Fibroblast of lung (primary cell): Measurements from ENCODE around the gene CRMP1. TPM values are rescaled to one million over a fixed set of nuclear protein-coding genes. Genes with fewer than 3 reads are reported as not detected.

Experiments
- DNase-seq, 2 donors: peaks; one replicate each; pipeline versions ENCODE4 v3.0.0 to v3.0.0-alpha.2; 2010; ENCODE audit warnings: low read depth in 2 of 2
- H2AFZ ChIP-seq: 2 replicates; pipeline ENCODE4 v1.5.1; 2012; ENCODE audit warnings: low read length, control low read depth, inconsistent platforms
- H3K27ac ChIP-seq: 2 replicates; pipeline ENCODE4 v1.5.1; 2011; ENCODE audit warnings: low read length, control low read depth; ENCODE audit not compliant: insufficient read depth
- H3K27me3 ChIP-seq: 2 replicates; pipeline ENCODE4 v1.5.1; 2011; ENCODE audit warnings: mild to moderate bottlenecking, low read length; ENCODE audit not compliant: control insufficient read depth, insufficient read depth
- H3K36me3 ChIP-seq: 2 replicates; pipeline ENCODE4 v1.5.1; 2011; ENCODE audit warnings: low read length; ENCODE audit not compliant: control insufficient read depth, insufficient read depth
- H3K4me1 ChIP-seq: 2 replicates; pipeline ENCODE4 v1.5.1; 2011; ENCODE audit warnings: low read length; ENCODE audit not compliant: control insufficient read depth, insufficient read depth; ENCODE audit errors: extremely low read depth
- H3K4me2 ChIP-seq: 2 replicates; pipeline ENCODE4 v1.5.1; 2011; ENCODE audit warnings: low read length, control low read depth; ENCODE audit not compliant: insufficient read depth; ENCODE audit errors: extremely low read depth
- H3K4me3 ChIP-seq, 4 experiments: fragments of 200-600 bp in 1 of 4; sonication (generic) in 1 of 4; replicated peaks in 1 of 4; 2 replicates each; pipeline ENCODE4 v1.5.1; 2011 to 2016; ENCODE audit warnings: low read length in 4 of 4, low read depth in 3 of 4, mild to moderate bottlenecking in 3 of 4, control low read depth in 2 of 4, inconsistent platforms in 1 of 4, mixed read lengths in 1 of 4; ENCODE audit not compliant: insufficient read depth in 1 of 4; ENCODE audit errors: control extremely low read depth in 1 of 4
- H3K79me2 ChIP-seq: 2 replicates; pipeline ENCODE4 v1.5.1; 2012; ENCODE audit warnings: mild to moderate bottlenecking, low read length, inconsistent platforms; ENCODE audit not compliant: control insufficient read depth, insufficient read depth
- H3K9ac ChIP-seq: 2 replicates; pipeline ENCODE4 v1.5.1; 2011; ENCODE audit warnings: mild to moderate bottlenecking, low read length, control low read depth; ENCODE audit not compliant: insufficient read depth
- H3K9me3 ChIP-seq: 2 replicates; pipeline ENCODE4 v1.5.1; 2012; ENCODE audit warnings: low read depth, low read length; ENCODE audit not compliant: control insufficient read depth, insufficient read depth
- H4K20me1 ChIP-seq: 2 replicates; pipeline ENCODE4 v1.5.1; 2011; ENCODE audit warnings: low read length; ENCODE audit not compliant: control insufficient read depth, insufficient read depth; ENCODE audit errors: extremely low read depth
- CTCF ChIP-seq, 2 donors: IDR thresholded peaks in 1 of 2; conservative IDR thresholded peaks in 1 of 2; 1 replicate in 1 of 2; 2 replicates in 1 of 2; pipeline ENCODE4 v1.5.1; 2011 to 2012; ENCODE audit warnings: low read length in 2 of 2, control low read depth in 1 of 2, inconsistent platforms in 1 of 2, low read depth in 1 of 2, mild to moderate bottlenecking in 1 of 2
- EZH2 ChIP-seq: IDR thresholded peaks from 2 replicates; pipeline ENCODE4 v1.5.1; 2012; ENCODE audit warnings: low read length, control low read depth, mild to moderate bottlenecking; ENCODE audit errors: missing control alignments
- polyA plus RNA-seq, 2 donors: library from polyadenylated mRNA; depleted of rRNA in 1 of 2; stranded (reverse) in 1 of 2; unstranded in 1 of 2; fragments of >200 nt; gene quantifications; 2 replicates each; pipeline ENCODE4 v1.2.1, GENCODE V29; 2011 to 2012; ENCODE audit warnings: missing spikeins in 1 of 2
- total RNA-seq: library from RNA; depleted of rRNA; stranded (reverse); fragments of >200 nt; gene quantifications from 2 replicates; pipeline ENCODE4 v1.2.1, GENCODE V29; 2014

Gene CRMP1
- total and polyA plus RNA-seq, 2 donors (not counting 1 experiment from before 2014, with no cell fraction given) = 0.33 to 2.7 TPM

GRCh38 chr4:5865896-5866599 is 26.8 kb downstream of the CRMP1 start:
- no peaks in the 10 kb centered on the region for H3K36me3 ChIP-seq
- DNase-seq = peak in 1 of 2 donors; percentile 37
- no peaks in the 10 kb centered on the region for H3K9me3 ChIP-seq
- TF ChIP-seq CTCF (conservative IDR thresholded peaks at IDR 0.05 in 1 of 2, IDR thresholded peaks at IDR 0.05 in 1 of 2; ENCODE audit: low read depth in 1 of 2, low read length in 2 of 2) = no peak
- H3K4me2 ChIP-seq = no peak overlapping the region
- H4K20me1 ChIP-seq = no peaks in the 10 kb centered on the region
- no peaks in the 10 kb centered on the region for H3K4me1 ChIP-seq
- no peaks in the 10 kb centered on the region for H3K27me3 ChIP-seq
- no peaks in the 10 kb centered on the region for H3K79me2 ChIP-seq
- no peak overlapping the region for H3K4me3 ChIP-seq
- H3K9ac ChIP-seq = no peak overlapping the region
- H3K27ac ChIP-seq = no peak overlapping the region
- H2AFZ ChIP-seq = no peak overlapping the region

DNA sequence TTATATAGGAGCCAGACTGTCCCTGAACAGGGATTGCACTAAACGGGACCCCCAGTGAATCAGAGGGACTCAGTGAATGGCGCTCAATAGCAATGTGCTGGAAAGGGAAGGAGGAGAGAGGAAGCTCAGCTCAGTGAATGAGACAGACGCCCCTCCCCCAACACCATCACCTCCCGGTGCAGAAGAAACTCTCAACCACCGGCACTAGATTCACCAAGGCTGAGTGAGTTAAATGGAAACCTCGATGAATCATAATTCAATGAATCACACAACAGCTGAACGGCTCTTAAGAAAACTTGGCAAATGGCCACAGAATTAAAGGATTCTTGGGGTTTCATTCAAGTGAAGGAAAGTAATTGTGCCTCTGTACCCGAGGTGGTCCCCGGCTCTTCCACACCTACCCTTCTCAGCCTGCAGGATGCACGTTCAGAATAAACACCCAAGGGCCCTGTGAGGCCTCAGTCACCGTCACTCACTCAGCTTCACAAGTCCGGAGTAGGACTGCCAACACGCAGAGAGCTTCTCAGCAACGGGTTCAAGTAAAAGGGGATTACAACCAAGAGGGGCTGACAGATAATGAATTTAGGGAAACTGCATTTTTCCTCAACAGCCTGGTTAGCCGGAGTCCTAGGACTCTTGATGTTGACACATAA is 29.3 kb downstream of the CRMP1 start:
- H3K4me2 ChIP-seq = no peak overlapping the region

More for the DNA sequence above, 29.3 kb downstream of the CRMP1 start:
- Histone ChIP-seq H2AFZ (no peak overlapping the region), H4K20me1 (no peaks in the 10 kb centered on the region), H3K27me3 (no peaks in the 10 kb centered on the region), H3K79me2 (no peaks in the 10 kb centered on the region), H3K4me1 (no peaks in the 10 kb centered on the region), H3K9ac (no peak overlapping the region), H3K36me3 (no peaks in the 10 kb centered on the region), H3K9me3 (no peaks in the 10 kb centered on the region), H3K27ac (no peak overlapping the region), H3K4me3 (no peak overlapping the region)
- DNase-seq = peak; percentile 88 to 98
- TF ChIP-seq CTCF (conservative IDR thresholded peaks at IDR 0.05 in 1 of 2, IDR thresholded peaks at IDR 0.05 in 1 of 2; ENCODE audit: low read depth in 1 of 2, low read length in 2 of 2) (no peak), EZH2 (no peak)
